HepG2 (cell line): ENCODE data around the gene NOTUM. TPM values are rescaled to one million over a fixed set of nuclear protein-coding genes. Genes with fewer than 3 reads are reported as not detected.

Experiments used
- ATAD3A ChIP-seq: sonication (generic); formaldehyde crosslinking; IDR thresholded peaks from 2 replicates; pipeline ENCODE4 v1.4.0; 2020; ENCODE audit warnings: missing genetic modification reagents
- HDAC2 ChIP-seq: sonication (generic); formaldehyde crosslinking; IDR thresholded peaks from 2 replicates; pipeline ENCODE4 v1.4.0; 2020; ENCODE audit warnings: missing genetic modification reagents
- JUNB ChIP-seq: sonication (generic); formaldehyde crosslinking; IDR thresholded peaks from 2 replicates; pipeline ENCODE4 v1.8.0; 2022; ENCODE audit warnings: missing genetic modification reagents, mild to moderate bottlenecking, borderline replicate concordance
- KLF6 ChIP-seq: IDR thresholded peaks from 2 replicates; pipeline ENCODE4 v1.8.0; 2016; ENCODE audit warnings: missing biosample characterization, missing genetic modification reagents
- MAZ ChIP-seq, 2 experiments: sonication (generic) in 1 of 2; formaldehyde crosslinking in 1 of 2; IDR thresholded peaks; 2 replicates each; pipeline versions ENCODE4 v1.5.0 to v1.6.1; 2012 to 2020; ENCODE audit warnings: low read depth in 2 of 2, mild to moderate bottlenecking in 2 of 2, borderline replicate concordance in 1 of 2, improper control_type of control experiment in 1 of 2, low read length in 1 of 2, missing genetic modification reagents in 1 of 2, moderate library complexity in 1 of 2
- PAX8 ChIP-seq: sonication (generic); formaldehyde crosslinking; IDR thresholded peaks from 2 replicates; pipeline ENCODE4 v1.8.0; 2022; ENCODE audit warnings: mild to moderate bottlenecking, missing genetic modification reagents, borderline replicate concordance
- RBM22 ChIP-seq: fragments of 200-400 bp; formaldehyde crosslinking; optimal IDR thresholded peaks from 2 replicates; pipeline ENCODE3; 2017; ENCODE audit warnings: mild to moderate bottlenecking, low read length, moderate library complexity
- XBP1 ChIP-seq: sonication (generic); formaldehyde crosslinking; IDR thresholded peaks from 2 replicates; pipeline ENCODE4 v1.5.0; 2020; ENCODE audit warnings: missing genetic modification reagents
- YEATS2 ChIP-seq: sonication (generic); formaldehyde crosslinking; IDR thresholded peaks from 2 replicates; pipeline ENCODE4 v1.4.0; 2020; ENCODE audit warnings: missing genetic modification reagents, borderline replicate concordance
- ZBTB20 ChIP-seq: sonication (generic); formaldehyde crosslinking; IDR thresholded peaks from 2 replicates; pipeline ENCODE4 v1.8.1; 2023; ENCODE audit warnings: missing genetic modification reagents, low read depth, mild to moderate bottlenecking, borderline replicate concordance
- ZNF234 ChIP-seq: sonication (generic); formaldehyde crosslinking; conservative IDR thresholded peaks from 2 replicates; pipeline ENCODE4 v1.5.1; 2020; ENCODE audit warnings: mild to moderate bottlenecking, missing genetic modification reagents
- ZNF451 ChIP-seq: sonication (generic); formaldehyde crosslinking; IDR thresholded peaks from 2 replicates; pipeline ENCODE4 v1.5.0; 2020; ENCODE audit warnings: mild to moderate bottlenecking, missing genetic modification reagents
- ZNF577 ChIP-seq: sonication (generic); formaldehyde crosslinking; IDR thresholded peaks from 2 replicates; pipeline ENCODE4 v1.4.0; 2020; ENCODE audit warnings: mild to moderate bottlenecking, low read depth, missing genetic modification reagents, borderline replicate concordance
- ZNF790 ChIP-seq: sonication (generic); formaldehyde crosslinking; IDR thresholded peaks from 2 replicates; pipeline ENCODE4 v1.8.0; 2022; ENCODE audit warnings: missing genetic modification reagents, mild to moderate bottlenecking, borderline replicate concordance
- ZNF878 ChIP-seq: sonication (generic); formaldehyde crosslinking; IDR thresholded peaks from 2 replicates; pipeline ENCODE4 v1.8.1; 2023; ENCODE audit warnings: mild to moderate bottlenecking, missing genetic modification reagents, moderate library complexity
- polyA plus RNA-seq, 8 experiments: library from polyadenylated mRNA; depleted of rRNA in 3 of 8; stranded (reverse) in 7 of 8; unstranded in 1 of 8; fragments of >200 nt; fragmentation: Illumina TruSeq in 4 of 8; extraction: Trizol in 4 of 8; gene quantifications; 2 replicates each; pipeline versions ENCODE4 v1.2.1 to v1.2.3, GENCODE V29; 2011 to 2016; ENCODE audit warnings: low read depth in 4 of 8, missing spikeins in 1 of 8, mixed read lengths in 1 of 8; ENCODE audit not compliant: insufficient read depth in 1 of 8
- total RNA-seq, 5 experiments: library from RNA; depleted of rRNA; stranded (reverse); fragments of >200 nt; fragmentation: Illumina TruSeq; extraction: Trizol; gene quantifications; 2 replicates each; pipeline ENCODE4 v1.2.3, GENCODE V29; 2016; ENCODE audit warnings: low read depth in 1 of 5
- TF ChIP-seq, protein P1 (sequence below): sonication (generic); formaldehyde crosslinking; IDR thresholded peaks from 2 replicates; pipeline ENCODE4 v1.4.0; 2020; ENCODE audit warnings: missing genetic modification reagents
- TF ChIP-seq, protein P2 (sequence below): sonication (generic); formaldehyde crosslinking; IDR thresholded peaks from 2 replicates; pipeline ENCODE4 v1.4.0; 2020; ENCODE audit warnings: mild to moderate bottlenecking, missing genetic modification reagents, borderline replicate concordance
- TF ChIP-seq, protein P3 (sequence below): sonication (generic); formaldehyde crosslinking; IDR thresholded peaks from 2 replicates; pipeline ENCODE4 v1.8.1; 2023; ENCODE audit warnings: mild to moderate bottlenecking, missing genetic modification reagents, borderline replicate concordance
- TF ChIP-seq, protein P4 (sequence below): sonication (generic); formaldehyde crosslinking; IDR thresholded peaks from 2 replicates; pipeline ENCODE4 v1.5.0; 2020; ENCODE audit warnings: mild to moderate bottlenecking, missing genetic modification reagents, moderate library complexity

NOTUM gene
- total and polyA plus RNA-seq, 2 of the 13 experiments (the other 11 are each of a cell fraction or from before 2014, with no cell fraction given) = 150 to 160 TPM

DNA sequence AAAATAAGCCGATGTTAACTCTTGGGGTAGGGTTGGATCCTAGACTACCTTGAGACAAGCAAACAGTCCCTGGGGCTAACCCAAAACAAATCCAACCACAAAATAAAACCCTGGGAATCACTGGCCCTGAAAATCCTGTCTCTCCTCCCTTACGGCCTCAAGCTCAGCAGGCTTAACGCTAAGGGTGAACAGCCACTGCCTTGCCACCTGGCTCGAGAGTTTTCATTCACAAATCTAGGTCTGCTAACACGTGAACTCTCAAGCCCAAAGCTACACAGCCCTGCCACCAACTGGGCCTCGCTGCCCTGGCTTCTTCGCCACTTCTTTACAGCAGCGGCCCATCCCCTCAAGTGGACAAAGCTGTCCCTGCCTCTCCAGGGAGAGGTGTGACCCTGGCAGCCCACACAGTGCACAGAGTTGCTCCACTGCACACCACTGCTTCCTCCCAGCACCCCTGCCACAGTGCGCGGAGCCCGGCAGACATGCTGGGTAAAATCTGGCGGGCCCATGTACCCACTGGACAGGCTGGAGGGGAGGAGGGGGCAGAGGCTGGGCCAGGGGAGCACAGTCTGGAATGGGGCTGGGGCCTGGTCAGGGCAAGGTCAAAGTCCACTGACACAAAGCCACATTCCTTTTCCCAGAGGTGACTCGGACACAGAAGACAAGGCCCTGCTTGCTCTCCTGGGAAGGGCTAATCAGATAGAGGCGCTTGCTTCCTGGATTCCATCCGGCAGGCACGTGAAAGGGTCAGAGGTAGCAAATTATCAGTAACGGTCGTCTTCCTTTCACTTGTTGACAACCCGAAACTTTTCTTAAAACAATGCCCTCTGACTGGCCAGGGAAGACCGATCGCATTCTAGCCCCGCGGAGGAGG is 50.8 kb downstream of the NOTUM start (continued):
- TF ChIP-seq, protein P1, sequence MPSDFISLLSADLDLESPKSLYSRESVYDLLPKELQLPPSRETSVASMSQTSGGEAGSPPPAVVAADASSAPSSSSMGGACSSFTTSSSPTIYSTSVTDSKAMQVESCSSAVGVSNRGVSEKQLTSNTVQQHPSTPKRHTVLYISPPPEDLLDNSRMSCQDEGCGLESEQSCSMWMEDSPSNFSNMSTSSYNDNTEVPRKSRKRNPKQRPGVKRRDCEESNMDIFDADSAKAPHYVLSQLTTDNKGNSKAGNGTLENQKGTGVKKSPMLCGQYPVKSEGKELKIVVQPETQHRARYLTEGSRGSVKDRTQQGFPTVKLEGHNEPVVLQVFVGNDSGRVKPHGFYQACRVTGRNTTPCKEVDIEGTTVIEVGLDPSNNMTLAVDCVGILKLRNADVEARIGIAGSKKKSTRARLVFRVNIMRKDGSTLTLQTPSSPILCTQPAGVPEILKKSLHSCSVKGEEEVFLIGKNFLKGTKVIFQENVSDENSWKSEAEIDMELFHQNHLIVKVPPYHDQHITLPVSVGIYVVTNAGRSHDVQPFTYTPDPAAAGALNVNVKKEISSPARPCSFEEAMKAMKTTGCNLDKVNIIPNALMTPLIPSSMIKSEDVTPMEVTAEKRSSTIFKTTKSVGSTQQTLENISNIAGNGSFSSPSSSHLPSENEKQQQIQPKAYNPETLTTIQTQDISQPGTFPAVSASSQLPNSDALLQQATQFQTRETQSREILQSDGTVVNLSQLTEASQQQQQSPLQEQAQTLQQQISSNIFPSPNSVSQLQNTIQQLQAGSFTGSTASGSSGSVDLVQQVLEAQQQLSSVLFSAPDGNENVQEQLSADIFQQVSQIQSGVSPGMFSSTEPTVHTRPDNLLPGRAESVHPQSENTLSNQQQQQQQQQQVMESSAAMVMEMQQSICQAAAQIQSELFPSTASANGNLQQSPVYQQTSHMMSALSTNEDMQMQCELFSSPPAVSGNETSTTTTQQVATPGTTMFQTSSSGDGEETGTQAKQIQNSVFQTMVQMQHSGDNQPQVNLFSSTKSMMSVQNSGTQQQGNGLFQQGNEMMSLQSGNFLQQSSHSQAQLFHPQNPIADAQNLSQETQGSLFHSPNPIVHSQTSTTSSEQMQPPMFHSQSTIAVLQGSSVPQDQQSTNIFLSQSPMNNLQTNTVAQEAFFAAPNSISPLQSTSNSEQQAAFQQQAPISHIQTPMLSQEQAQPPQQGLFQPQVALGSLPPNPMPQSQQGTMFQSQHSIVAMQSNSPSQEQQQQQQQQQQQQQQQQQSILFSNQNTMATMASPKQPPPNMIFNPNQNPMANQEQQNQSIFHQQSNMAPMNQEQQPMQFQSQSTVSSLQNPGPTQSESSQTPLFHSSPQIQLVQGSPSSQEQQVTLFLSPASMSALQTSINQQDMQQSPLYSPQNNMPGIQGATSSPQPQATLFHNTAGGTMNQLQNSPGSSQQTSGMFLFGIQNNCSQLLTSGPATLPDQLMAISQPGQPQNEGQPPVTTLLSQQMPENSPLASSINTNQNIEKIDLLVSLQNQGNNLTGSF (CRISPR knock-in tag) = no peak; the same call in 1 of the 2 replicates
- no peak for TF ChIP-seq JUNB
- TF ChIP-seq ZNF577 (CRISPR knock-in tag) = no peak
- no peak for TF ChIP-seq ZNF451 (CRISPR knock-in tag)
- no peak for TF ChIP-seq XBP1 (CRISPR knock-in tag)
- no peak for TF ChIP-seq ZNF790 (CRISPR knock-in tag)
- TF ChIP-seq, protein P2, sequence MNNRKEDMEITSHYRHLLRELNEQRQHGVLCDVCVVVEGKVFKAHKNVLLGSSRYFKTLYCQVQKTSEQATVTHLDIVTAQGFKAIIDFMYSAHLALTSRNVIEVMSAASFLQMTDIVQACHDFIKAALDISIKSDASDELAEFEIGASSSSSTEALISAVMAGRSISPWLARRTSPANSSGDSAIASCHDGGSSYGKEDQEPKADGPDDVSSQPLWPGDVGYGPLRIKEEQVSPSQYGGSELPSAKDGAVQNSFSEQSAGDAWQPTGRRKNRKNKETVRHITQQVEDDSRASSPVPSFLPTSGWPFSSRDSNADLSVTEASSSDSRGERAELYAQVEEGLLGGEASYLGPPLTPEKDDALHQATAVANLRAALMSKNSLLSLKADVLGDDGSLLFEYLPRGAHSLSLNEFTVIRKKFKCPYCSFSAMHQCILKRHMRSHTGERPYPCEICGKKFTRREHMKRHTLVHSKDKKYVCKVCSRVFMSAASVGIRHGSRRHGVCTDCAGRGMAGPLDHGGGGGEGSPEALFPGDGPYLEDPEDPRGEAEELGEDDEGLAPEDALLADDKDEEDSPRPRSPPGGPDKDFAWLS (CRISPR knock-in tag) = peak; percentile 30; the same call in 1 of the 2 replicates
- no peak for TF ChIP-seq ZNF234 (CRISPR knock-in tag)
- TF ChIP-seq ZNF878 = no peak
- peak; percentile 61; the same call in 1 of the 2 replicates for TF ChIP-seq PAX8 (CRISPR knock-in tag)
- peak; percentile 88 for TF ChIP-seq HDAC2
- TF ChIP-seq YEATS2 (CRISPR knock-in tag) = peak; percentile 75
- peak; percentile 59; the same call in 1 of the 2 replicates for TF ChIP-seq KLF6 (CRISPR knock-in tag)
- TF ChIP-seq, protein P3, sequence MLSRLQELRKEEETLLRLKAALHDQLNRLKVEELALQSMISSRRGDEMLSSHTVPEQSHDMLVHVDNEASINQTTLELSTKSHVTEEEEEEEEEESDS (CRISPR knock-in tag) = no peak; the same call in 1 of the 2 replicates
- TF ChIP-seq, protein P4, sequence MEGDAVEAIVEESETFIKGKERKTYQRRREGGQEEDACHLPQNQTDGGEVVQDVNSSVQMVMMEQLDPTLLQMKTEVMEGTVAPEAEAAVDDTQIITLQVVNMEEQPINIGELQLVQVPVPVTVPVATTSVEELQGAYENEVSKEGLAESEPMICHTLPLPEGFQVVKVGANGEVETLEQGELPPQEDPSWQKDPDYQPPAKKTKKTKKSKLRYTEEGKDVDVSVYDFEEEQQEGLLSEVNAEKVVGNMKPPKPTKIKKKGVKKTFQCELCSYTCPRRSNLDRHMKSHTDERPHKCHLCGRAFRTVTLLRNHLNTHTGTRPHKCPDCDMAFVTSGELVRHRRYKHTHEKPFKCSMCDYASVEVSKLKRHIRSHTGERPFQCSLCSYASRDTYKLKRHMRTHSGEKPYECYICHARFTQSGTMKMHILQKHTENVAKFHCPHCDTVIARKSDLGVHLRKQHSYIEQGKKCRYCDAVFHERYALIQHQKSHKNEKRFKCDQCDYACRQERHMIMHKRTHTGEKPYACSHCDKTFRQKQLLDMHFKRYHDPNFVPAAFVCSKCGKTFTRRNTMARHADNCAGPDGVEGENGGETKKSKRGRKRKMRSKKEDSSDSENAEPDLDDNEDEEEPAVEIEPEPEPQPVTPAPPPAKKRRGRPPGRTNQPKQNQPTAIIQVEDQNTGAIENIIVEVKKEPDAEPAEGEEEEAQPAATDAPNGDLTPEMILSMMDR = no peak; the same call in none of the 2 replicates
- 0 out of 2 replicates have a peak, but pooled peaks have one; percentile 69 for TF ChIP-seq ZBTB20 (CRISPR knock-in tag)
- TF ChIP-seq RBM22 = peak; percentile 83
- TF ChIP-seq ATAD3A (CRISPR knock-in tag) = no peak
- peak; percentile 84 for TF ChIP-seq MAZ (IDR thresholded peaks at IDR 0.05; ENCODE audit: borderline replicate concordance, low read depth, low read length)
- TF ChIP-seq MAZ (CRISPR knock-in tag; IDR thresholded peaks at IDR 0.05; ENCODE audit: low read depth) = peak; percentile 85
